H1 (cell line): ENCODE results near the gene TAF4. TPM values are rescaled to one million over a fixed set of nuclear protein-coding genes. Genes with fewer than 3 reads are reported as not detected.

Experiments used
- CTCF ChIA-PET: fragments of 300-600 bp; sonication (Branson Sonifier 250); formaldehyde crosslinking; loops from one replicate; lab custom pipeline; 2021; ENCODE audit not compliant: partially characterized antibody; lab: Charles Lee
- POLR2A ChIA-PET: fragments of 300-600 bp; sonication (Branson Sonifier 250); formaldehyde crosslinking; loops from one replicate; lab custom pipeline; 2021; ENCODE audit warnings: inconsistent platforms; ENCODE audit not compliant: partially characterized antibody; lab: Charles Lee
- DNase-seq, 2 experiments: peaks; one replicate each; pipeline versions ENCODE4 v3.0.0 to v3.0.0-alpha.2; 2010 to 2022; ENCODE audit warnings: low spot score in 2 of 2, low read depth in 1 of 2, mixed read lengths in 1 of 2
- FAIRE-seq: peaks from 2 replicates; lab custom pipeline; 2011; peaks lifted over from hg19 to GRCh38; lab: Jason Lieb, UNC
- H2AFZ ChIP-seq: 2 replicates; pipeline ENCODE4 v1.8.1; 2012; ENCODE audit warnings: low read length, inconsistent platforms
- H2AK5ac ChIP-seq: 2 replicates; pipeline ENCODE4 v1.6.1; 2013; ENCODE audit warnings: low read depth, low read length
- H2BK120ac ChIP-seq: replicated peaks from 2 replicates; pipeline ENCODE3; 2013; ENCODE audit warnings: low read depth, low read length, inconsistent platforms
- H2BK12ac ChIP-seq: 2 replicates; pipeline ENCODE4 v1.6.1; 2013; ENCODE audit warnings: low read depth, low read length
- H2BK15ac ChIP-seq: 2 replicates; pipeline ENCODE4 v1.6.1; 2013; ENCODE audit warnings: low read length
- H2BK20ac ChIP-seq: 2 replicates; pipeline ENCODE4 v1.6.1; 2013; ENCODE audit warnings: low read length
- H2BK5ac ChIP-seq: 2 replicates; pipeline ENCODE4 v1.6.1; 2013; ENCODE audit warnings: low read depth, low read length
- H3K14ac ChIP-seq: 2 replicates; pipeline ENCODE4 v1.6.1; 2013; ENCODE audit warnings: inconsistent platforms; ENCODE audit not compliant: insufficient read length
- H3K18ac ChIP-seq: 2 replicates; pipeline ENCODE4 v1.6.1; 2013; ENCODE audit warnings: low read length; ENCODE audit errors: extremely low read depth
- H3K23ac ChIP-seq: 2 replicates; pipeline ENCODE4 v1.6.1; 2013; ENCODE audit warnings: inconsistent platforms; ENCODE audit not compliant: insufficient read length
- H3K23me2 ChIP-seq: 2 replicates; pipeline ENCODE4 v1.6.1; 2013; ENCODE audit warnings: low read depth, low read length
- H3K27ac ChIP-seq: 2 replicates; pipeline ENCODE4 v1.6.1; 2011; ENCODE audit warnings: low read depth, low read length, inconsistent platforms
- H3K27me3 ChIP-seq, 4 experiments: replicated peaks in 1 of 4; 1 replicate in 1 of 4; 2 replicates in 3 of 4; pipeline versions ENCODE4 v1.6.1 to v1.8.1; 2011 to 2013; ENCODE audit warnings: low read length in 3 of 4, mild to moderate bottlenecking in 3 of 4, inconsistent platforms in 2 of 4, mixed read lengths in 2 of 4, moderate library complexity in 1 of 4; ENCODE audit not compliant: control insufficient read depth in 3 of 4, insufficient read depth in 3 of 4; ENCODE audit errors: extremely low read depth in 1 of 4
- H3K36me3 ChIP-seq, 4 experiments: 2 replicates each; pipeline versions ENCODE4 v1.6.1 to v1.8.1; 2011 to 2013; ENCODE audit warnings: mild to moderate bottlenecking in 4 of 4, low read length in 3 of 4, moderate library complexity in 2 of 4, control low read depth in 1 of 4, inconsistent platforms in 1 of 4; ENCODE audit not compliant: insufficient read depth in 4 of 4, control insufficient read depth in 2 of 4
- H3K4ac ChIP-seq: replicated peaks from 2 replicates; pipeline ENCODE3; 2013; ENCODE audit warnings: low read length, low read depth, mixed read lengths, inconsistent platforms; ENCODE audit not compliant: insufficient read length
- H3K4me1 ChIP-seq, 4 experiments: replicated peaks in 1 of 4; 1 replicate in 1 of 4; 2 replicates in 3 of 4; pipeline versions ENCODE4 v1.6.1 to v1.8.1; 2011 to 2013; ENCODE audit warnings: low read length in 3 of 4, inconsistent platforms in 2 of 4, mixed read lengths in 1 of 4; ENCODE audit not compliant: insufficient read depth in 4 of 4, control insufficient read depth in 3 of 4
- H3K4me2 ChIP-seq, 2 experiments: 2 replicates each; pipeline versions ENCODE4 v1.6.1 to v1.8.1; 2011 to 2013; ENCODE audit warnings: low read depth in 2 of 2, low read length in 2 of 2, control low read depth in 1 of 2, inconsistent platforms in 1 of 2, mild to moderate bottlenecking in 1 of 2; ENCODE audit not compliant: insufficient read depth in 1 of 2
- H3K4me3 ChIP-seq, 4 experiments: fragments of 200-600, 300-600 bp in 1 of 4; sonication (generic), shearing (Covaris generic), sonication (Bioruptor Twin) in 1 of 4; 2 replicates each; pipeline versions ENCODE4 v1.5.1 to v1.8.1; 2011 to 2016; ENCODE audit warnings: low read length in 4 of 4, low read depth in 3 of 4, control low read depth in 2 of 4, inconsistent platforms in 2 of 4, mild to moderate bottlenecking in 2 of 4, mixed read lengths in 1 of 4, moderate library complexity in 1 of 4; ENCODE audit not compliant: insufficient read depth in 2 of 4; ENCODE audit errors: extremely low read depth in 1 of 4
- H3K56ac ChIP-seq: replicated peaks from 2 replicates; pipeline ENCODE3; 2013; ENCODE audit warnings: low read depth, mild to moderate bottlenecking, mixed read lengths, low read length, inconsistent platforms; ENCODE audit not compliant: insufficient read length
- H3K79me1 ChIP-seq: 2 replicates; pipeline ENCODE4 v1.6.1; 2013; ENCODE audit warnings: low read depth, low read length, control low read depth
- H3K79me2 ChIP-seq, 2 experiments: 2 replicates each; pipeline versions ENCODE4 v1.6.1 to v1.8.1; 2012 to 2013; ENCODE audit warnings: low read length in 2 of 2, mild to moderate bottlenecking in 2 of 2, inconsistent platforms in 1 of 2; ENCODE audit not compliant: insufficient read depth in 2 of 2, control insufficient read depth in 1 of 2
- H3K9ac ChIP-seq, 4 experiments: replicated peaks in 1 of 4; 1 replicate in 1 of 4; 2 replicates in 3 of 4; pipeline versions ENCODE4 v1.6.1 to v1.8.1; 2011 to 2013; ENCODE audit warnings: low read depth in 3 of 4, low read length in 3 of 4, control low read depth in 2 of 4, mild to moderate bottlenecking in 2 of 4, moderate library complexity in 2 of 4, inconsistent platforms in 1 of 4; ENCODE audit errors: extremely low read depth in 1 of 4
- H3K9me3 ChIP-seq, 2 experiments: 2 replicates each; pipeline versions ENCODE4 v1.6.1 to v1.8.1; 2012 to 2013; ENCODE audit warnings: mild to moderate bottlenecking in 2 of 2, moderate library complexity in 2 of 2, control low read depth in 1 of 2, inconsistent platforms in 1 of 2, low read depth in 1 of 2, low read length in 1 of 2, mixed read lengths in 1 of 2; ENCODE audit not compliant: insufficient read depth in 2 of 2
- H4K20me1 ChIP-seq, 2 experiments: replicated peaks in 1 of 2; 2 replicates each; pipeline versions ENCODE3 to v1.8.1; 2011 to 2013; ENCODE audit warnings: inconsistent platforms in 2 of 2, low read length in 2 of 2, mild to moderate bottlenecking in 1 of 2; ENCODE audit not compliant: insufficient read depth in 2 of 2, control insufficient read depth in 1 of 2
- H4K5ac ChIP-seq: 2 replicates; pipeline ENCODE4 v1.6.1; 2013; ENCODE audit warnings: low read length, low read depth, mixed read lengths, inconsistent platforms; ENCODE audit not compliant: insufficient read length
- H4K8ac ChIP-seq: 2 replicates; pipeline ENCODE4 v1.8.0; 2013; ENCODE audit warnings: mild to moderate bottlenecking, moderate library complexity, low read length, inconsistent platforms; ENCODE audit not compliant: insufficient read depth; ENCODE audit errors: extremely low read depth
- H4K91ac ChIP-seq: replicated peaks from 2 replicates; pipeline ENCODE3; 2013; ENCODE audit warnings: low read length, mixed read lengths, inconsistent platforms; ENCODE audit not compliant: insufficient read length
- ASH2L ChIP-seq: fragments of 200-600, 300-600 bp; sonication (generic); IDR thresholded peaks from one replicate; pipeline ENCODE4 v1.7.1; 2017; ENCODE audit warnings: low read length
- E2F6 ChIP-seq: IDR thresholded peaks from 2 replicates; pipeline ENCODE4 v1.6.1; 2012; ENCODE audit warnings: inconsistent platforms
- MAFK ChIP-seq: IDR thresholded peaks from 2 replicates; pipeline ENCODE4 v1.6.1; 2012; ENCODE audit warnings: low read depth, mild to moderate bottlenecking, improper control_type of control experiment, low read length
- SIRT6 ChIP-seq: IDR thresholded peaks from one replicate; pipeline ENCODE4 v1.7.1; 2012; ENCODE audit warnings: low read length, inconsistent platforms
- SP1 ChIP-seq: IDR thresholded peaks from 2 replicates; pipeline ENCODE4 v1.6.1; 2011; ENCODE audit warnings: low read depth, low read length
- SRF ChIP-seq: IDR thresholded peaks from 2 replicates; pipeline ENCODE4 v1.6.1; 2011; ENCODE audit warnings: mild to moderate bottlenecking, low read depth, low read length, moderate library complexity
- TBP ChIP-seq: IDR thresholded peaks from 2 replicates; pipeline ENCODE4 v1.6.1; 2011; ENCODE audit warnings: low read depth, low read length, improper control_type of control experiment
- TCF12 ChIP-seq: IDR thresholded peaks from 2 replicates; pipeline ENCODE4 v1.6.1; 2011; ENCODE audit warnings: low read depth, mild to moderate bottlenecking, low read length
- TEAD4 ChIP-seq: IDR thresholded peaks from 2 replicates; pipeline ENCODE4 v1.6.1; 2012; ENCODE audit warnings: low read depth, low read length, inconsistent platforms, mixed read lengths
- YY1 ChIP-seq: IDR thresholded peaks from 2 replicates; pipeline ENCODE4 v1.6.1; 2011; ENCODE audit warnings: low read depth, mild to moderate bottlenecking, low read length
- WGBS, 2 experiments: shearing (Covaris generic) in 1 of 2; methylation state at CpG; one replicate each; pipeline versions ENCODE4 v1.1.6 to v1.1.7; 2013 to 2015; ENCODE audit warnings: low lambda C conversion rate in 2 of 2, mixed read lengths in 2 of 2, inconsistent platforms in 1 of 2, low coverage in 1 of 2, missing lambda C conversion rate in 1 of 2; ENCODE audit not compliant: insufficient replicate concordance in 2 of 2, insufficient coverage in 1 of 2, insufficient read length in 1 of 2; ENCODE audit errors: extremely low coverage in 1 of 2, missing lambda C conversion rate in 1 of 2; 5-methylcytosine and 5-hydroxymethylcytosine counted together
- polyA plus RNA-seq, 7 experiments: library from polyadenylated mRNA; depleted of rRNA in 3 of 7; stranded (reverse) in 5 of 7; unstranded in 2 of 7; fragments of >200 nt in 5 of 7; fragments of 200-250 nt in 2 of 7; gene quantifications; 1 replicate in 5 of 7; 2 replicates in 1 of 7; 4 replicates in 1 of 7; pipeline versions ENCODE4 v1.2.1 to v1.2.3, GENCODE V29; 2011 to 2013; ENCODE audit warnings: missing spikeins in 2 of 7, mixed read lengths in 2 of 7
- total RNA-seq: library from RNA; stranded (reverse); fragmentation: NEBNext Ultra II Directional; extraction: Animal tissue kit (Norgen Biotek cat#: 25700); gene quantifications from 2 replicates; pipeline ENCODE4 v1.2.1, GENCODE V29; 2021
- TF ChIP-seq, protein P1 (sequence below), 3 experiments: IDR thresholded peaks; 1 replicate in 2 of 3; 2 replicates in 1 of 3; pipeline versions ENCODE4 v1.5.1 to v1.6.1; 2011; ENCODE audit warnings: low read length in 3 of 3, mild to moderate bottlenecking in 3 of 3, inconsistent platforms in 2 of 3, low read depth in 1 of 3, moderate library complexity in 1 of 3; ENCODE audit not compliant: insufficient read depth in 1 of 3; ENCODE audit errors: control extremely low read depth in 1 of 3

TAF4 gene
- total and polyA plus RNA-seq, 2 of the 8 experiments (the other 6 are each of a cell fraction or from before 2014, with no cell fraction given): 16.0 to 30.1 TPM

- H3K36me3 ChIP-seq: no peaks in the 10 kb centered on the region
- no peaks in the 10 kb centered on the region for H3K23me2 ChIP-seq
- no peak overlapping the region for H3K14ac ChIP-seq
- ChIA-PET POLR2A (no interaction called here), CTCF (interaction anchor here (1.0 kb wide), 1 partner anchor 60 kb away, joined by 3 read pairs; no protein-coding TSS in a partner anchor)
- H2AK5ac ChIP-seq: no peak overlapping the region
- H4K20me1 ChIP-seq: peaks cover 2% of the 10 kb centered on the region in 2 experiments
- H3K23ac ChIP-seq: no peak overlapping the region
- H2AFZ ChIP-seq: no peak overlapping the region
- no peak overlapping the region for H3K4ac ChIP-seq
- H3K79me2 ChIP-seq: no peaks in the 10 kb centered on the region
- no peak overlapping the region for H3K18ac ChIP-seq
- no peak overlapping the region for H2BK120ac ChIP-seq
- no peaks in the 10 kb centered on the region; a peak in 1 of 7 replicates for H3K27me3 ChIP-seq
- FAIRE-seq: no peak
- H3K27ac ChIP-seq: no peak overlapping the region
- no peak for DNase-seq
- no peak overlapping the region for H2BK5ac ChIP-seq
- no peaks in the 10 kb centered on the region; the same call in 1 of the 2 replicates for H3K79me1 ChIP-seq
- no peak overlapping the region for H4K8ac ChIP-seq
- H3K9ac ChIP-seq: no peak overlapping the region
- no peak overlapping the region for H3K4me3 ChIP-seq
- peaks cover 5 to 24% (median 8%) of the 10 kb centered on the region in 4 experiments; a peak in 6 of 7 replicates for H3K4me1 ChIP-seq
- no peak overlapping the region for H4K91ac ChIP-seq
- no peak overlapping the region for H4K5ac ChIP-seq
- H3K56ac ChIP-seq: no peak overlapping the region
- no peak overlapping the region for H2BK15ac ChIP-seq
- no peak overlapping the region for H2BK20ac ChIP-seq
- H3K9me3 ChIP-seq: no peaks in the 10 kb centered on the region
- no peak overlapping the region for H3K4me2 ChIP-seq
- H2BK12ac ChIP-seq: no peak overlapping the region
- WGBS, 2 experiments: 74% methylated on average over 6 of the region's 6 CpGs; no CpG with 5 or more reads in 1 of the 2 experiments
- TF ChIP-seq E2F6 (no peak), YY1 (no peak), SP1 (no peak), ASH2L (no peak), SIRT6 (no peak), TCF12 (no peak), TBP (no peak), MAFK (no peak), SRF (no peak), TEAD4 (no peak)
- TF ChIP-seq, protein P1, sequence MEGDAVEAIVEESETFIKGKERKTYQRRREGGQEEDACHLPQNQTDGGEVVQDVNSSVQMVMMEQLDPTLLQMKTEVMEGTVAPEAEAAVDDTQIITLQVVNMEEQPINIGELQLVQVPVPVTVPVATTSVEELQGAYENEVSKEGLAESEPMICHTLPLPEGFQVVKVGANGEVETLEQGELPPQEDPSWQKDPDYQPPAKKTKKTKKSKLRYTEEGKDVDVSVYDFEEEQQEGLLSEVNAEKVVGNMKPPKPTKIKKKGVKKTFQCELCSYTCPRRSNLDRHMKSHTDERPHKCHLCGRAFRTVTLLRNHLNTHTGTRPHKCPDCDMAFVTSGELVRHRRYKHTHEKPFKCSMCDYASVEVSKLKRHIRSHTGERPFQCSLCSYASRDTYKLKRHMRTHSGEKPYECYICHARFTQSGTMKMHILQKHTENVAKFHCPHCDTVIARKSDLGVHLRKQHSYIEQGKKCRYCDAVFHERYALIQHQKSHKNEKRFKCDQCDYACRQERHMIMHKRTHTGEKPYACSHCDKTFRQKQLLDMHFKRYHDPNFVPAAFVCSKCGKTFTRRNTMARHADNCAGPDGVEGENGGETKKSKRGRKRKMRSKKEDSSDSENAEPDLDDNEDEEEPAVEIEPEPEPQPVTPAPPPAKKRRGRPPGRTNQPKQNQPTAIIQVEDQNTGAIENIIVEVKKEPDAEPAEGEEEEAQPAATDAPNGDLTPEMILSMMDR (IDR thresholded peaks at IDR 0.05; ENCODE audit: control extremely low read depth in 1 of 3, insufficient read depth in 1 of 3, low read depth in 1 of 3, low read length in 3 of 3): no peak
Measured at GRCh38 chr20:61955668-61956395, 109.8 kb downstream of the TAF4 start.
